ENCODE data around the gene MTA3.

- TF ChIP-seq CTCF (IDR thresholded peaks at IDR 0.05; ENCODE audit: low read depth, low read length): no peak
- TF ChIP-seq EZH2phosphoT487 (IDR thresholded peaks at IDR 0.05; ENCODE audit: low read depth): no peak
Measured at GRCh38 chr2:42537493-42537892, 30.9 kb upstream of the MTA3 start.
